ENCODE data around the gene DNAAF9. TPM values are rescaled to one million over a fixed set of nuclear protein-coding genes. Genes with fewer than 3 reads are reported as not detected.

Gene DNAAF9
- total and polyA plus RNA-seq, 2 donors (not counting 3 experiments of a cell fraction or from before 2014, with no cell fraction given), result 7.6 to 20.9 TPM

- Histone ChIP-seq H3K79me2 (ENCODE audit: control insufficient read depth, insufficient read depth, low read length) (no peaks in the 10 kb centered on the region), H3K4me3 (replicated peaks in 1 of 3; ENCODE audit: insufficient read depth in 1 of 3, low read depth in 1 of 3, low read length in 3 of 3) (no peak overlapping the region), H3K4me1 (ENCODE audit: control insufficient read depth, extremely low read depth, insufficient read depth, low read length) (peaks cover 6% of the 10 kb centered on the region), H3K9ac (replicated peaks; ENCODE audit: extremely low read depth, insufficient read depth, low read length) (no peak overlapping the region), H3K4me2 (ENCODE audit: insufficient read depth, low read length) (no peak overlapping the region), H3K27ac (ENCODE audit: insufficient read depth, low read depth, low read length) (no peak overlapping the region), H2AFZ (ENCODE audit: low read depth, low read length) (no peak overlapping the region), H3K9me3 (replicated peaks; ENCODE audit: control insufficient read depth, insufficient read depth, low read length) (no peaks in the 10 kb centered on the region), H3K9me1 (replicated peaks; ENCODE audit: control insufficient read depth, extremely low read depth, insufficient read depth, low read length) (no peaks in the 10 kb centered on the region), H3K36me3 (ENCODE audit: control insufficient read depth in 2 of 2, extremely low read depth in 1 of 2, insufficient read depth in 2 of 2, low read length in 2 of 2) (no peaks in the 10 kb centered on the region), H4K20me1 (replicated peaks; ENCODE audit: control insufficient read depth, extremely low read depth, insufficient read depth, low read length) (no peaks in the 10 kb centered on the region), H3K27me3 (ENCODE audit: control insufficient read depth in 2 of 2, insufficient read depth in 2 of 2, low read length in 2 of 2) (peaks cover 6 to 11% of the 10 kb centered on the region in 2 experiments)
- POLR2A ChIA-PET, result no interaction called here
- CTCF ChIA-PET, result interaction anchor here (0.9 to 1.4 kb wide), 6 partner anchors 9 to 151 kb away, joined by 3 to 4 read pairs (median 3); no protein-coding TSS in a partner anchor
- intact Hi-C loops (cut with micrococcal nuclease) (no loop called here), dilution Hi-C loops (cut with MboI; ENCODE audit: extremely low pct_ligation_motif_present, low sequenced_read_pairs) (no loop called here)
- no TSS peak for BruUV-seq (replicated peaks)
- TF ChIP-seq GATA2 (IDR thresholded peaks at IDR 0.05; ENCODE audit: insufficient read depth, insufficient read length, low read depth, low read length) (no peak), EZH2 (IDR thresholded peaks at IDR 0.05; ENCODE audit: borderline replicate concordance, low read depth, low read length, severe bottlenecking) (no peak), CTCF (IDR thresholded peaks at IDR 0.05; ENCODE audit: extremely low read depth in 1 of 2, insufficient read depth in 1 of 2, low read depth in 1 of 2, low read length in 2 of 2) (no peak), POLR2A (IDR thresholded peaks at IDR 0.05; ENCODE audit: low read depth, low read length) (no peak), MAX (IDR thresholded peaks at IDR 0.05; ENCODE audit: insufficient read depth, insufficient read length) (no peak), POLR2AphosphoS5 (IDR thresholded peaks at IDR 0.05; ENCODE audit: insufficient read depth, low read depth, low read length) (no peak), JUN (IDR thresholded peaks at IDR 0.05; ENCODE audit: borderline replicate concordance, insufficient read depth, insufficient read length, low read depth) (no peak), MYC (IDR thresholded peaks at IDR 0.05; ENCODE audit: low read depth, low read length) (no peak), FOS (IDR thresholded peaks at IDR 0.05; ENCODE audit: borderline replicate concordance, insufficient read depth, low read length) (no peak)
- FAIRE-seq, result no peak
- DNase-seq (ENCODE audit: low read depth, low spot score), result no peak
These were observed 5.3 kb upstream of the DNAAF9 start for GRCh38 chr20:3412600-3413392.

Data from endothelial cell of umbilical vein (primary cell).